GM12865 (cell line): ENCODE measurements around the gene KCNJ18.
"Not testable (repeated sequence)": the region's sequence is repeated elsewhere in the genome, so short reads cannot be mapped to it uniquely, and the experiment has no call there.

ENCODE experiments used
- DNase-seq: peaks from one replicate; pipeline ENCODE4 v3.0.0; 2010; ENCODE audit warnings: low read depth
- H3K4me3 ChIP-seq: 2 replicates; pipeline ENCODE4 v1.5.1; 2011; ENCODE audit warnings: mild to moderate bottlenecking, low read depth, low read length, control low read depth
- CTCF ChIP-seq: IDR thresholded peaks from 2 replicates; pipeline ENCODE4 v1.5.1; 2011; ENCODE audit warnings: low read length, control low read depth, low read depth, inconsistent platforms; ENCODE audit not compliant: insufficient read depth; ENCODE audit errors: missing control alignments

KCNJ18 gene

GRCh38 chr17:21669616-21670360 lies 22.5 kb upstream of the KCNJ18 start:
- H3K4me3 ChIP-seq, DNase-seq: not testable (repeated sequence)

GRCh38 chr17:21670361-21671155 lies 21.8 kb upstream of the KCNJ18 start:
- not testable (repeated sequence) for DNase-seq, H3K4me3 ChIP-seq

- not testable (repeated sequence) for DNase-seq, H3K4me3 ChIP-seq
Observed at GRCh38 chr17:21671437-21671836, 20.9 kb upstream of the KCNJ18 start.

GRCh38 chr17:21671871-21672270 lies 20.5 kb upstream of the KCNJ18 start:
- DNase-seq, H3K4me3 ChIP-seq: not testable (repeated sequence)

GRCh38 chr17:21673451-21674241 lies 18.7 kb upstream of the KCNJ18 start:
- H3K4me3 ChIP-seq, DNase-seq: not testable (repeated sequence)

- H3K4me3 ChIP-seq = no peak overlapping the region
- no peak for TF ChIP-seq CTCF
- DNase-seq = no peak
Observed at GRCh38 chr17:21674242-21674731, 18.0 kb upstream of the KCNJ18 start.

- DNase-seq, H3K4me3 ChIP-seq: not testable (repeated sequence)
Observed at GRCh38 chr17:21674891-21675738, 17.2 kb upstream of the KCNJ18 start.

- not testable (repeated sequence) for H3K4me3 ChIP-seq
Observed at GRCh38 chr17:21675739-21676130, 16.6 kb upstream of the KCNJ18 start.

GRCh38 chr17:21676281-21677111 lies 15.8 kb upstream of the KCNJ18 start:
- no peak for DNase-seq
- TF ChIP-seq CTCF = no peak
- H3K4me3 ChIP-seq = no peak overlapping the region

More at GRCh38 chr17:21675739-21676130, 16.6 kb upstream of the KCNJ18 start:
- not testable (repeated sequence) for DNase-seq
